HL-60 (cell line): Measurements from ENCODE around the gene RPA1.

Source experiments
- DNase-seq, 2 experiments: peaks; one replicate each; pipeline ENCODE4 v3.0.0-alpha.2; 2010 to 2020; ENCODE audit warnings: low read depth in 1 of 2, low spot score in 1 of 2
- H3K27ac ChIP-seq: fragments of 250-450 bp; sonication (Bioruptor Pico); replicated peaks from 2 replicates; pipeline ENCODE4 v1.5.1; 2020; ENCODE audit warnings: mild to moderate bottlenecking, moderate library complexity
- H3K27me3 ChIP-seq: fragments of 250-450 bp; sonication (Bioruptor Pico); 2 replicates; pipeline ENCODE4 v1.5.1; 2021; ENCODE audit warnings: mild to moderate bottlenecking, moderate library complexity; ENCODE audit not compliant: insufficient read depth, poor library complexity, severe bottlenecking
- H3K4me3 ChIP-seq: replicated peaks from 2 replicates; pipeline ENCODE4 v1.5.1; 2011; ENCODE audit warnings: mild to moderate bottlenecking, control low read depth, low read length; ENCODE audit not compliant: insufficient read depth
- GABPA ChIP-seq: IDR thresholded peaks from 2 replicates; pipeline ENCODE4 v1.6.1; 2012; ENCODE audit warnings: low read depth
- POLR2AphosphoS5 ChIP-seq: IDR thresholded peaks from 2 replicates; pipeline ENCODE4 v1.6.1; 2012; ENCODE audit warnings: low read depth
- REST ChIP-seq: IDR thresholded peaks from 2 replicates; pipeline ENCODE4 v1.6.1; 2012; ENCODE audit warnings: low read depth; ENCODE audit not compliant: insufficient replicate concordance
- SPI1 ChIP-seq: IDR thresholded peaks from 2 replicates; pipeline ENCODE4 v1.6.1; 2012; ENCODE audit warnings: low read depth, mild to moderate bottlenecking, borderline replicate concordance
- TF ChIP-seq, protein P1 (sequence below): IDR thresholded peaks from one replicate; pipeline ENCODE4 v1.5.1; 2011; ENCODE audit warnings: low read length, control low read depth, inconsistent platforms; ENCODE audit not compliant: insufficient read depth

Gene RPA1

GRCh38 chr17:1882836-1883235, 53.0 kb downstream of the RPA1 start:
- TF ChIP-seq POLR2AphosphoS5 (no peak), GABPA (no peak), SPI1 (no peak), REST (no peak)
- TF ChIP-seq, protein P1, sequence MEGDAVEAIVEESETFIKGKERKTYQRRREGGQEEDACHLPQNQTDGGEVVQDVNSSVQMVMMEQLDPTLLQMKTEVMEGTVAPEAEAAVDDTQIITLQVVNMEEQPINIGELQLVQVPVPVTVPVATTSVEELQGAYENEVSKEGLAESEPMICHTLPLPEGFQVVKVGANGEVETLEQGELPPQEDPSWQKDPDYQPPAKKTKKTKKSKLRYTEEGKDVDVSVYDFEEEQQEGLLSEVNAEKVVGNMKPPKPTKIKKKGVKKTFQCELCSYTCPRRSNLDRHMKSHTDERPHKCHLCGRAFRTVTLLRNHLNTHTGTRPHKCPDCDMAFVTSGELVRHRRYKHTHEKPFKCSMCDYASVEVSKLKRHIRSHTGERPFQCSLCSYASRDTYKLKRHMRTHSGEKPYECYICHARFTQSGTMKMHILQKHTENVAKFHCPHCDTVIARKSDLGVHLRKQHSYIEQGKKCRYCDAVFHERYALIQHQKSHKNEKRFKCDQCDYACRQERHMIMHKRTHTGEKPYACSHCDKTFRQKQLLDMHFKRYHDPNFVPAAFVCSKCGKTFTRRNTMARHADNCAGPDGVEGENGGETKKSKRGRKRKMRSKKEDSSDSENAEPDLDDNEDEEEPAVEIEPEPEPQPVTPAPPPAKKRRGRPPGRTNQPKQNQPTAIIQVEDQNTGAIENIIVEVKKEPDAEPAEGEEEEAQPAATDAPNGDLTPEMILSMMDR = no peak
- no peak overlapping the region for H3K4me3 ChIP-seq
- DNase-seq = no peak
- no peak overlapping the region for H3K27ac ChIP-seq
- no peaks in the 10 kb centered on the region for H3K27me3 ChIP-seq

DNA sequence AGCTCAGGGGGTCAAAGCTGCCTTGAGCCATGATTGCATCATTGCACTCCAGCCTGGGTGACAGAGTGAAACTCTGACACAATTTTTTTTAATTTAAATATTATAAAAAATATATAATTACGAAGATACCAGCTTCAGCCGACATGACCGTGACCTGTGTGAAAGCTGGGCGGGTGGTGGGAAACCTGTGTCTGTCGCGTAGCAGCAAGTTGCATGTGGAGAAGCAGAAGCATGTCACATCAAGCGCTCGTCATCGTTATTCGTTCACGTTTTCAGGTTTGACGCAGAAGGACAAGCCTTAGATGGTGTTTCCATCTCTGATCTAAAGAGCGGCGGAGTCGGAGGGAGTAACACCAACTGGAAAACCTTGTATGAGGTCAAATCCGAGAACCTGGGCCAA, 53.7 kb downstream of the RPA1 start:
- Histone ChIP-seq H3K27ac (no peak overlapping the region), H3K27me3 (no peaks in the 10 kb centered on the region), H3K4me3 (no peak overlapping the region)
- TF ChIP-seq, protein P1 = no peak
- TF ChIP-seq SPI1 (no peak), REST (no peak), GABPA (no peak), POLR2AphosphoS5 (no peak)
- DNase-seq = no peak

- no peak for TF ChIP-seq REST
- TF ChIP-seq POLR2AphosphoS5 = no peak
- TF ChIP-seq GABPA = no peak
- TF ChIP-seq, protein P1 = no peak
- no peak for TF ChIP-seq SPI1
- H3K4me3 ChIP-seq = no peak overlapping the region
Measured at GRCh38 chr17:1888741-1889140, 58.9 kb downstream of the RPA1 start.

More at GRCh38 chr17:1888741-1889140, 58.9 kb downstream of the RPA1 start:
- no peaks in the 10 kb centered on the region for H3K27me3 ChIP-seq
- DNase-seq = no peak
- no peak overlapping the region for H3K27ac ChIP-seq
